ENCODE measurements around the gene GPR22. TPM values are rescaled to one million over a fixed set of nuclear protein-coding genes. Genes with fewer than 3 reads are reported as not detected.

The GPR22 gene
- polyA plus RNA-seq, 1 donor from 2014 or later = not detected

GRCh38 chr7:107463139-107464078 is 6.4 kb upstream of the GPR22 start:
- Mint-ChIP-seq H3K9me3 (no peaks in the 10 kb centered on the region), H3K4me3 (no peak overlapping the region), H3K27me3 (no peaks in the 10 kb centered on the region), H3K4me1 (peaks cover 0 to 9% (median 0%) of the 10 kb centered on the region in 3 donors), H3K27ac (no peak overlapping the region), H3K36me3 (peaks cover 1% of the 10 kb centered on the region)

GRCh38 chr7:107464666-107465226 is 5.1 kb upstream of the GPR22 start:
- Mint-ChIP-seq H3K4me3 (no peak overlapping the region), H3K9me3 (no peaks in the 10 kb centered on the region), H3K36me3 (no peaks in the 10 kb centered on the region), H3K4me1 (peaks cover 0 to 10% (median 0%) of the 10 kb centered on the region in 3 donors), H3K27ac (no peak overlapping the region), H3K27me3 (no peaks in the 10 kb centered on the region)

DNA sequence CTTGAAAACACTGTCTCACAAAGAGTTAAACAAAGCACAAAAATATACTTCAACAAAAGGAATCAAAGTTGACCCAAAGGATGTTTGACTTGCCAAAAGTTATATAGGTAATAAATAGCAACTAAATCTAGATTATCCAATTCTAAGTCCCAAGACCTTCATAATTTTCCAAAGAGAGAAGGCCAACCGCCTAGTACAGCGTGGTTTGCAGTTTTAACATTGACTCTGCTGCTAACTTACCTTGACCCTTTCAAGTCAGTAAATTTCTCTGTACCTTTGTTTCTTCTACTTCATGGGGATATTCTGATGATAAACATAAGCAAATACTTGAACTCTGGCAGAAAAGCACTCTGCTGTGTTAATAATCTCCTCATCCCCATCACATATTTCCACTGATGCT is 1.9 kb upstream of the GPR22 start:
- H3K27ac Mint-ChIP-seq = peak overlapping the region in 1 of 3 donors; percentile 37
- no peaks in the 10 kb centered on the region for H3K36me3 Mint-ChIP-seq
- no peaks in the 10 kb centered on the region for H3K9me3 Mint-ChIP-seq
- H3K4me3 Mint-ChIP-seq = no peak overlapping the region
- H3K4me1 Mint-ChIP-seq = peaks cover 0 to 17% (median 8%) of the 10 kb centered on the region in 3 donors
- no peaks in the 10 kb centered on the region for H3K27me3 Mint-ChIP-seq

- H3K27ac Mint-ChIP-seq = no peak overlapping the region
- H3K9me3 Mint-ChIP-seq = no peaks in the 10 kb centered on the region
- no peaks in the 10 kb centered on the region for H3K27me3 Mint-ChIP-seq
- no peaks in the 10 kb centered on the region for H3K36me3 Mint-ChIP-seq
- H3K4me3 Mint-ChIP-seq = no peak overlapping the region
- peaks cover 0 to 17% (median 8%) of the 10 kb centered on the region in 3 donors for H3K4me1 Mint-ChIP-seq
These were observed 1.0 kb upstream of the GPR22 start for GRCh38 chr7:107468824-107469223.

DNA sequence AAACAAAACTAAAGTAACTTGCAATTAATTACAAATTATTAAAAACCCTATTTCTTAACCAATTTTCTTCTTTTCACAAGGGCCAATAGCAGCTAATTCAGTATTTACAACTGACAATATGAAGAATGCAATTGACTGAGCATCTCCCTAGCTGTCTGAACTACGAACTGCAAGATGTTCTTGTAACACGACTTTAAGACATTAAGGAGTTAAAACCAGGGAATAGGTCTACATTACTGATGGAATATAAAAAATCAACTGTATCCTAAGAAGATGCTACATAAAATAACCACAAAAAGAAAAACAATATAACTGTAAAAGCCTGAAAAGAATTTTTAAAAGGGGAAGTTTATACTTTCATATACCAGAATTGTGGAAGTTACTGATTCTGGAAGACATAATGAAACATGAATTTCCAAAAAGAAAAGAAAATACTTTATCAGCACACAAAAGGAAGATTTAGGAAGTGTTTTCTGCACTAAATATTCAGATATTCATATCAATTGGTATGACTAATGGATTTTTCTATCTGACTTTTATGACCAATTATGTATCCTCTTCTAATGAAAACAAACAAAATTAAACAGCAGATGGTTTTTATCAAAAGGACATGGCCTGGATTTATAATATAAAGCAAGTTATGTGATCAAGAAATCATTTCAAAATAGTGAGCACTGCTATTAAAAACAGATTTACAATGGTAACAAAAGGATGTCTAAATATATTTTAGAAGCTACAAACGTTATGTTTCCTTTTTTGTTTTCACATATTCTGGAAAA is 1.6 kb downstream of the GPR22 start:
- H3K9me3 Mint-ChIP-seq = no peaks in the 10 kb centered on the region

GRCh38 chr7:107472116-107472515 is 2.3 kb downstream of the GPR22 start:
- no peaks in the 10 kb centered on the region for H3K36me3 Mint-ChIP-seq

More for the DNA sequence above, 1.6 kb downstream of the GPR22 start:
- no peak overlapping the region for H3K4me3 Mint-ChIP-seq
- no peak overlapping the region for H3K27ac Mint-ChIP-seq
- H3K27me3 Mint-ChIP-seq = no peaks in the 10 kb centered on the region
- H3K4me1 Mint-ChIP-seq = peaks cover 3 to 11% (median 10%) of the 10 kb centered on the region in 3 donors
- H3K36me3 Mint-ChIP-seq = no peaks in the 10 kb centered on the region

GRCh38 chr7:107474104-107474521 is 4.3 kb downstream of the GPR22 start:
- H3K9me3 Mint-ChIP-seq = no peaks in the 10 kb centered on the region
- no peaks in the 10 kb centered on the region for H3K36me3 Mint-ChIP-seq
- no peaks in the 10 kb centered on the region for H3K27me3 Mint-ChIP-seq
- no peak overlapping the region for H3K4me3 Mint-ChIP-seq
- no peak overlapping the region for H3K27ac Mint-ChIP-seq
- peaks cover 3 to 10% (median 6%) of the 10 kb centered on the region in 3 donors for H3K4me1 Mint-ChIP-seq

More at GRCh38 chr7:107472116-107472515, 2.3 kb downstream of the GPR22 start:
- Mint-ChIP-seq H3K9me3 (no peaks in the 10 kb centered on the region), H3K27ac (no peak overlapping the region), H3K27me3 (no peaks in the 10 kb centered on the region), H3K4me1 (peaks cover 3 to 11% (median 10%) of the 10 kb centered on the region in 3 donors), H3K4me3 (no peak overlapping the region)

DNA sequence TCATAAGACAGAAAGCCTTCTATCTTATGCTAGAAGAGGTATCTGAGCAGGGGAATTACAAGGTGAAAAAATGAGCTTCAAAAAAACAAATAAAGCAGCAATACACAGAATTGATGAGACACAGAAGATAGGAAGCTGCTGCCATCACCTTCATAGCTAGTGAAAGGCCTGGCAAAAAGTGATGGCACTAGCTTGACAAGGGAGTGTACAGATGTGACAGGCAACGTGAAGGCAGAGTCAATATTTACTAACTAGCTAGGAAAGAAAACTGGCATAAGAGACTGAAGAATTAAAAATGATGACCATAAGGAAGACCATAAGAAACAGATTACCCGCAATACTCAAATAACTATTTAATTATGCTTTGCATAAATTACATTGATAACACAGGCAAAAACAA is 9.4 kb downstream of the GPR22 start:
- H3K4me1 Mint-ChIP-seq = peaks cover 0 to 5% (median 2%) of the 10 kb centered on the region in 3 donors
- H3K27me3 Mint-ChIP-seq = no peaks in the 10 kb centered on the region
- no peak overlapping the region for H3K27ac Mint-ChIP-seq
- H3K4me3 Mint-ChIP-seq = no peak overlapping the region
- H3K9me3 Mint-ChIP-seq = no peaks in the 10 kb centered on the region
- peaks cover 1% of the 10 kb centered on the region for H3K36me3 Mint-ChIP-seq

DNA sequence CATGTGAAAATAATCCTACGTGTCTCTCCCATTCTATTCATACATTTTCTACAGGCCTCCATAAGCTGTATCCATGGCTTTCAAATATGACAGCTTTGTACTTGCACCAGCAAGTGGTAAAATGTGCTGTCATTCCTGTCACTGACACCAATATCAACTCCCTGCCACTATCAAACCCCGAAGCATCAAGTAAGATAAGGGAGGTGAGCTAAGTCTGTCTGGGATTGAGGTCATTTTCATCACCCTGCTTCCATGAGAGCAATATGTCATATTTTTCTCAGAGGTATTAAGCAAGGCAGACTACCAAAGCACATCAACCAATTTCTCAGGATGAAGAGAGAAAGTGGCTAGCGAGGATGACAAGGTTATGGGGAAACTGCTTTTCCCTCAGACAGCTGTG is 11.1 kb downstream of the GPR22 start:
- Mint-ChIP-seq H3K36me3 (peaks cover 1% of the 10 kb centered on the region), H3K27ac (no peak overlapping the region), H3K4me1 (peaks cover 0 to 7% (median 6%) of the 10 kb centered on the region in 3 donors), H3K27me3 (no peaks in the 10 kb centered on the region), H3K4me3 (no peak overlapping the region), H3K9me3 (no peaks in the 10 kb centered on the region)

DNA sequence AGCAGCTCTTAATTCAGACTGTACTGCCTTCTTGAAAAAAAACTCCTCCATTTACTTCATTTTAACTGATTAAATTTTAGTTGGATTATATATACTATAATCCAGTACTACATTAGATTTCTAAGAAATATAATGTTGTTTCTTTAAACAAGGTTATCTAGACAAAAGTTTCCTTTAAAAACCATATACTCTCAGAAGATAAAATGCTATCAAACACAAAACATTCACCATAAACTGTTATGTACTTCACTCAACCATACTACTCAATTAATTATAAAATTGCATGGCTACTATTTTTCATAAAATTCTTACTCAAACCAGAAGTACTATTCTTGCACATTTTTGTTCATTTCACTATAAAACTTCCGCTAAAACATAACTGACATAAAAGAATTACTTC is 12.7 kb downstream of the GPR22 start:
- Mint-ChIP-seq H3K9me3 (no peaks in the 10 kb centered on the region), H3K27ac (no peak overlapping the region), H3K4me3 (no peak overlapping the region), H3K4me1 (peaks cover 4 to 9% (median 4%) of the 10 kb centered on the region in 3 donors), H3K27me3 (no peaks in the 10 kb centered on the region), H3K36me3 (peaks cover 1% of the 10 kb centered on the region)

DNA sequence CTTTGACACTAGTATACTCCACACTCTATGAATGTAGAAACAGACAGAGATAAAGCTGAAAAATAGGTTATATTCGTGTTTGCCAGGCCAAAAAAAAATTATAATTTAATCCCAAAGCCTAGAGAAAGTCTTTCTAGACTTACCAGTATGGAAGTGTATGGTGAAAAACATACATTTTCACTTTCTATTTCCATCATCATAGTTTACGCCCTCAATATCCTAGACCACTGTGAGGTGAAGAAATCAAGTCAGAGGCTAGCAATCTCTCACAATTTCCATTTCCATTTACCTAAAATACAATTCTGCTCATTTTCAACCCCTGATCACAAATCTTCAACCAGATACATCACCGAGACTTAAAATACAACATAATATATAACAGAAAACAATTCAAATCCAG is 16.2 kb downstream of the GPR22 start:
- Mint-ChIP-seq H3K27me3 (no peaks in the 10 kb centered on the region), H3K27ac (peak overlapping the region in 1 of 3 donors; percentile 89), H3K4me3 (peak overlapping the region in 1 of 4 donors; percentile 25), H3K36me3 (peaks cover 7% of the 10 kb centered on the region), H3K9me3 (no peaks in the 10 kb centered on the region), H3K4me1 (peaks cover 3 to 9% (median 5%) of the 10 kb centered on the region in 3 donors)

- Mint-ChIP-seq H3K9me3 (no peaks in the 10 kb centered on the region), H3K4me1 (peaks cover 7 to 12% (median 9%) of the 10 kb centered on the region in 3 donors)
These were observed 23.0 kb downstream of the GPR22 start for GRCh38 chr7:107492875-107493274.

DNA sequence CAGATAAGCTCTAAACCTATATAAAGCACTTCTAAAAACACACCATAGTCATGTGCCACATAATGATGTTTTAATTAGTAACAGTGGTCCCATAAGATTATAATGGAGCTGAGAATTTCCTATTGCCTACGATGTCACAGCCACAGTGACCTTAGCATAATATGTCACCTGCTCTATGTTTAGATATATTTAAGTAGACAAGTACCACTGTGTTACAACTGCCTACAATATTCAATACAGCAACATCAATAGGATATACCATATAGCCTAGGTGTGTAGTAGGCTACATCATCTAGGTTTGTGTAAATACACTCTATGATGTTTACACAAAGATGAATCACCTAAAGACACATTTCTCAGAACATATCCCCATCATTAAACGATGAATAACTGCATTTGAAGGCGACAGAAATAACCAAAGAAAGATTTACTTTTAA is 24.5 kb downstream of the GPR22 start:
- Mint-ChIP-seq H3K4me3 (no peak overlapping the region), H3K4me1 (peaks cover 7 to 20% (median 15%) of the 10 kb centered on the region in 3 donors), H3K9me3 (no peaks in the 10 kb centered on the region), H3K27ac (no peak overlapping the region), H3K27me3 (no peaks in the 10 kb centered on the region), H3K36me3 (peaks cover 21% of the 10 kb centered on the region)

More at GRCh38 chr7:107492875-107493274, 23.0 kb downstream of the GPR22 start:
- Mint-ChIP-seq H3K27ac (no peak overlapping the region), H3K36me3 (peaks cover 17% of the 10 kb centered on the region), H3K4me3 (no peak overlapping the region), H3K27me3 (no peaks in the 10 kb centered on the region)

GRCh38 chr7:107494884-107495283 is 25.0 kb downstream of the GPR22 start:
- H3K27me3 Mint-ChIP-seq = no peaks in the 10 kb centered on the region
- H3K36me3 Mint-ChIP-seq = peaks cover 21% of the 10 kb centered on the region
- H3K27ac Mint-ChIP-seq = no peak overlapping the region
- no peaks in the 10 kb centered on the region for H3K9me3 Mint-ChIP-seq
- H3K4me3 Mint-ChIP-seq = no peak overlapping the region
- peaks cover 7 to 20% (median 17%) of the 10 kb centered on the region in 3 donors for H3K4me1 Mint-ChIP-seq

- peaks cover 7 to 20% (median 17%) of the 10 kb centered on the region in 3 donors for H3K4me1 Mint-ChIP-seq
- no peak overlapping the region for H3K4me3 Mint-ChIP-seq
- no peaks in the 10 kb centered on the region for H3K27me3 Mint-ChIP-seq
- H3K9me3 Mint-ChIP-seq = no peaks in the 10 kb centered on the region
- H3K27ac Mint-ChIP-seq = no peak overlapping the region
- H3K36me3 Mint-ChIP-seq = peaks cover 17% of the 10 kb centered on the region
These were observed 25.7 kb downstream of the GPR22 start for GRCh38 chr7:107495516-107495915.

Data from IgD-negative memory B cell (primary cell).